CD4-positive, alpha-beta T cell treated with Interleukin-4 for 1 hour (primary cell): ENCODE results near the gene SMIM3.
A peak's percentile ranks its signal among the peaks of the same experiment; 100 is the strongest.
"Not testable (repeated sequence)": the region's sequence is repeated elsewhere in the genome, so short reads cannot be mapped to it uniquely, and the experiment has no call there.

Experiments used
- DNase-seq, 2 donors: peaks; one replicate each; pipeline ENCODE4 v3.0.0-alpha.2; 2020 to 2022

The SMIM3 gene

DNA sequence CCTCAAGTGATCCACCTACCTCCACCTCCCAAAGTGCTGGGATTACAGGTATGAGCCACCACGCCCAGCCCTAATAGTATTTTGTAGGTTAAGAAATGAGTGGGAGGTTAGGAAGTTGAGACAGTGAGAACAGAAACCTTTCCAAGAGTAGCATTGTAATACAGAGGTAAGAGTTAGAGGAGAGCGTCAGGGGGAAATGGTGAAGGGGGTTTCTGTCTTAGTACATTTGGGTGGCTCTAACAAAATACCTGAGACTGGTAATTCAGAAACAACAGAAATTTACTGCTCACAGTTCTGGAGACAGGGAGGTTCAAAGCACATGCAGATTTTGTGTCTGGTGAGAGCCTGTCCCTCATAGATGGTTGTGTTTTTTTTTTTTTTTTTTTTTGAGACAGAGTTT is 18.8 kb downstream of the SMIM3 start:
- DNase-seq: no peak

DNA sequence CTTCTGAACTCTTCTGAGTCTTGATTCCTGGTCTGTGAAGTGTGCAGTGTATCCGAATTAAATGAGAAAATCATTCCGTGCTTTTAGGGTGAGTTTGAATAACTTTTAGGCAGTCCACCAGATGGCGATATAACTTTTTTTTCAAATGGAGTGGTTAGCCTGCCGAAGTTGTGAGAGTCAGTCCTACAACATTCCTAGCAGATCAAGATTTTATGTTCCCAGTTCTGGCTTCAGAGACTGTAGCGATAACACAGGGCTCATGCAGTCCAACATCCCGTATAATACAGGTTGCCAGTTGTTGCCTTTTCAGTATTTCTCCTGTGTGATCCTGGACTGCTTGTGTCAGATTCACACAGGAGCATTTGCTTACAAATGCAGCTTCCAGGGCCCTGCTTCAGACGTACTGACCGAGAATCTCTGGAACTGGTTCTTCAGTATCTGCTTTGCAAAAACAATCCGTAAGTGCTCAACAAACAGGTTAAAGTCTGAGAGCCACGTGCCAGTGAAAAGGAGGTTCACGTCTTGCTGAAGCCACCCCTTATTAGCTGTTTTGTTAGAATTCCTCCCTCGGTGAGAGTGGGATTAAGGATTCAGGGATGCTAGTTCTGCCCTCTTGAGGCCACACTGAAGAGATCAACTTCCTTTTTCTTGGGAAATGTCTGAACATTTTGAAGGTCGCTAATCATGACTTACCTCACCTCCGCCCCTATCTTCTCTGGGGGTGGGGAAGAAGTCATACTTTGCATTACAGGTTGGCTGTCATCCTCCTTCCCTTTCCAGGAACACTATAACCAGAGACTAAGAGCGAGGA is 22.8 kb downstream of the SMIM3 start:
- DNase-seq: peak in 1 of 2 donors; percentile 63

- no peak for DNase-seq
These were observed 25.8 kb downstream of the SMIM3 start for GRCh38 chr5:150804388-150804787.

DNA sequence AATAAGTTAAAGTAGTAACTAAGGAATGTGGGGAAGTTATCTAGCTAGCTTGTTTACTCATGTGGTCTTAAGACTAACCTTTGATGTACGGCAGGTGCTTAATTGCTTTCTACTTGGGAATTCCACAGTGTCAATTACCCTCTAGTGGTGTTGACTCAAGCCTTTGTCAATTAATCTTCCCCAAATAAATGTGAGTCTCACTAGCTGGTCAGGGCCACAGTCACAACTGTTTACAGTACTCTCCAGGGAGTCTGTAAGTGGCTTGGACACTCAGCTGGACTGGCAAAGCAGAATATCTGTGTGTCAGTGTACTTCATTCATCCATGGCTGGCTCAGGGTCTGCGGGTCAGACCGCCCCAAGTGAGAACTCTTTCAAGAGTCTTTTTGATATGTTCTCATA is 30.8 kb downstream of the SMIM3 start:
- DNase-seq: no peak

DNA sequence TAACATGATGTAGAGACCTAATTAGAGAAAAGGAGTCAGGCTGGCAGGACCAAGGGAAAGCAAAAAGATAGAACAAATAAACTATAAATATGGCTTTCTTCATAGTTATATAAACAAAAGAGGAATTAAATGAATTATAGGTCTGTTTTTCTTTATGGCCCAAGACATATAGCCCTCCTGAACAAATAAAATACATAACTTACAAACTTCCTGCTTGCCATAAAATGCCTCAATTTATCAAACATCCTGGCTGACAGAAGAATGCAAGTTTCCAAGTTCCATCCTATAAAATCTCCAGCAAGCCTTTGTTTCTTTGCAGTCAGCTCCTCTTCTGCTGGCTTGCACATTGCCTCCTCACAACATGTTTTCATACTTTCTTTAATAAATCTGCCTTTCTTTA is 36.5 kb downstream of the SMIM3 start:
- DNase-seq: no peak

GRCh38 chr5:150816946-150817345 is 38.4 kb downstream of the SMIM3 start:
- no peak for DNase-seq

GRCh38 chr5:150829744-150830143 is 51.2 kb downstream of the SMIM3 start:
- no peak for DNase-seq

DNA sequence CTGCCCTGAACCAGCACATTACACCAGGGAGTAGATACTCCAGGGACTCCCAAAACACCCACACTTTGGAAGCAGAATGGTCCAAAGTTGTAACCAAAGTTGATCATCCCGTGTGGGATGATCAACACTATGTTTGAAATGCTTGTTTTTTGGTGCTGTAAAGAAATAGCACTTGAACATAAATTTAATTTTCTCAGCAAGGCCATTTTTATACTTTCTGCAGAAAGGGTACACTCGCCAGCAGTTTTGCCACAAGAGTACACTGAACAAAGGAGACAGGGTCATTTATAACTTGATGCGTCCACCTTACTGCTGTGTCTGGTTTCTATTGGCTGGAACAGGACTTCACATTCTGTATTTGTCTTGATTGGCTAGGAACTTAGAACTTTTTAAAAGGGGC is 53.3 kb downstream of the SMIM3 start:
- DNase-seq: not testable (repeated sequence)

DNA sequence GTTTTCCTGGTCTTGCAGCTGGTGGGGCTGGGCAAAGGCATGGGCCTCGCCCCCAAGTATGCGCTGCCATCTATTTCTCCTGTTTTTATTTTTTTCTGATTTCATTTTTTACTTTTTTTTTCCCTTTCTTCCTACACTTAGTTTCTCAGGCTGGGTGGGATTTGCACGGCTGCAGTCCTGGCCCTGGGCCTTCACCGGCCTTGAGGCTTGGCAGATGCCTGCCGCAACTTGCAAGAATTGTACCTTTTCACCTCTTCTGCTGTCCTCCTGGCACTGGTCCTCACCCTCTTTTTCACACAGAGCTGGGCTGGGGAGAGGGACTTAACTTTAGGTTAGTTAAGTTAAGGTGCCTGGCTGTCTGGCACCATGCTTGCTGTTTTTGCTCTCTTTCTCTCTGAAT is 57.5 kb downstream of the SMIM3 start:
- no peak for DNase-seq

- DNase-seq: no peak
These were observed 58.1 kb downstream of the SMIM3 start for GRCh38 chr5:150836703-150837102.

DNA sequence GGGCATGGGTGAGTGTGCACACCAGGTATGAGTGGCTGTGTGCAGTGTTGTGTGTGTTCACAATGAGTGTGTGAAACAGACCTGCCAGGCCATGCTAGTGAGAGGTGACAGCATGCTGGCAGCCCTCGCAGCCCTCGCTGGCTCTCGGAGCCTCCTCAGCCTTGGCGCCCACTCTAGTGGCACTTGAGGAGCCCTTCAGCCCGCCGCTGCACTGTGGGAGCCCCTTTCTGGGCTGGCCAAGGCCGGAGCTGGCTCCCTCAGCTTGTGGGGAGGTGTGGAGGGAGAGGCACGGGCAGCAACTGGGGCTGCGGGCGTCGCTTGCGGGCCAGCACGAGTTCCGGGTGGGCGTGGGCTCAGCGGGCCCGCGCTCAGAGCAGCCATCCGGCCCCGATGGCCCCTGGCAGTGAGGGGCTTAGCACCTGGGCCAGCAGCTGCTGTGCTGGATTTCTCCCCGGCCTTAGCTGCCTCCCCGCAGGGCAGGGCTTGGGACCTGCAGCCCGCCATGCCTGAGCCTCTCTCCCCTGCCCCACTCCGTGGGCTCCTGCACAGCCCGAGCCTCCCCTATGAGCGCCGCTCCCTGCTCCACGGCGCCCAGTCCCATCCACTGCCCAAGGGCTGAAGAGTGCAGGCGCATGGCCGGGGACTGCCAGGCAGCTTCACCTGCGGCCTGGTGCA is 66.8 kb downstream of the SMIM3 start:
- DNase-seq: not testable (repeated sequence)

DNA sequence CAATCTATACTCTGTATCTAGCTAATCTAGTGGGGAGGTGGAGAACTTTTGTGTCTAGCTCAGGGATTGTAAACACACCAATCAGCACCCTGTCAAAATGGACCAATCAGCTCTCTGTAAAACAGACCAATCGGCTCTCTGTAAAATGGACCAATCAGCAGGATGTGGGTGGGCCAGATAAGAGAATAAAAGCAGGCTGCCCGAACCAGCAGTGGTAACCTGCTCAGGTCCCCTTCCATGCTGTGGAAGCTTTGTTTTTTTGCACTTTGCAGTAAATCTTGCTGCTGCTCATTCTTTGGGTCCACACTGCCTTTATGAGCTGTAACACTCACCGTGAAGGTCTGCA is 67.7 kb downstream of the SMIM3 start, which contains the start of gene IRGM:
Gene IRGM (plus strand): TSS at position 214 of the 346 bp plus-strand sequence. CDS start 1,603 bp downstream, outside the sequence.
- DNase-seq: peak; percentile 64 to 71
